Transverse colon (tissue), 4 donors: ENCODE data around the gene RGS6. TPM values are rescaled to one million over a fixed set of nuclear protein-coding genes. Genes with fewer than 3 reads are reported as not detected.

Experiments used
- DNase-seq: peaks from one replicate; pipeline ENCODE4 v3.0.0-alpha.2; 2019
- H3K27ac ChIP-seq, 4 donors: fragments of 200-600 bp; sonication (generic); 2 replicates each; pipeline ENCODE4 v1.5.1; 2016 to 2018; ENCODE audit warnings: inconsistent platforms in 4 of 4
- H3K27me3 ChIP-seq: fragments of 200-600 bp; sonication (generic); 2 replicates; pipeline ENCODE4 v1.5.1; 2017; ENCODE audit warnings: inconsistent platforms
- H3K36me3 ChIP-seq, 4 donors: fragments of 200-600 bp; sonication (generic); 2 replicates each; pipeline ENCODE4 v1.5.1; 2017 to 2019; ENCODE audit warnings: inconsistent platforms in 4 of 4
- H3K4me1 ChIP-seq, 4 donors: fragments of 200-600 bp; sonication (generic); 2 replicates each; pipeline ENCODE4 v1.5.1; 2017 to 2020; ENCODE audit warnings: inconsistent platforms in 4 of 4
- H3K4me3 ChIP-seq, 4 donors: fragments of 200-600 bp; sonication (generic); 1 replicate in 1 of 4; 2 replicates in 3 of 4; pipeline versions ENCODE4 v1.5.1 to v1.6.1; 2017 to 2019; ENCODE audit warnings: inconsistent platforms in 4 of 4
- H3K9me3 ChIP-seq, 2 donors: fragments of 200-600 bp; sonication (generic); 2 replicates each; pipeline ENCODE4 v1.5.1; 2017 to 2019; ENCODE audit warnings: inconsistent platforms in 2 of 2
- CTCF ChIP-seq, 5 experiments: fragments of 200-600 bp in 3 of 5; fragments of 450-650 bp in 2 of 5; sonication (generic) in 3 of 5; IDR thresholded peaks; 1 replicate in 2 of 5; 2 replicates in 3 of 5; pipeline ENCODE4 v1.5.1; 2016 to 2017; ENCODE audit warnings: antibody characterized with exemption in 5 of 5, inconsistent platforms in 3 of 5, mild to moderate bottlenecking in 2 of 5, moderate library complexity in 1 of 5
- EP300 ChIP-seq: sonication (generic); formaldehyde crosslinking; IDR thresholded peaks from one replicate; pipeline ENCODE4 v1.6.1; 2017; ENCODE audit warnings: antibody characterized with exemption, low read depth
- POLR2A ChIP-seq: fragments of 450-650 bp; IDR thresholded peaks from one replicate; pipeline ENCODE4 v1.6.1; 2016; ENCODE audit warnings: antibody characterized with exemption, mild to moderate bottlenecking, moderate library complexity
- POLR2AphosphoS5 ChIP-seq, 3 donors: sonication (generic); formaldehyde crosslinking; IDR thresholded peaks; one replicate each; pipeline ENCODE4 v1.6.1; 2016; ENCODE audit warnings: antibody characterized with exemption in 3 of 3
- WGBS, 2 donors: methylation state at CpG; one replicate each; pipeline ENCODE4 v1.1.5; 2018; ENCODE audit warnings: low coverage in 1 of 2; 5-methylcytosine and 5-hydroxymethylcytosine counted together
- in situ Hi-C, 4 donors: fragments of 200-750 bp; cut with MboI; loops; one replicate each; pipeline versions ENCODE4 v1.15.0 to v1.15.1; 2017; ENCODE audit warnings: low sequenced_read_pairs in 3 of 4, low pct_ligation_motif_present in 1 of 4, low pct_unique_long_range_greater_than_20kb in 1 of 4
- intact Hi-C: fragments of 100-400 bp; cut with DNase I; formaldehyde crosslinking; loops from one replicate; pipeline ENCODE4 v1.15.1; 2023; ENCODE audit warnings: low total_unique reads
- total RNA-seq, 4 donors: library from RNA; depleted of rRNA; stranded (reverse); fragments of >200 nt; gene quantifications; one replicate each; pipeline ENCODE4 v1.1.0, GENCODE V29; 2016

RGS6 gene
- total RNA-seq, 4 donors from 2014 or later: 0.41 to 0.48 TPM; not detected in 2

GRCh38 chr14:72401101-72401625 is 468.9 kb downstream of the RGS6 start:
- in situ Hi-C loops (loop anchor here in 1 of 4 donors (25.0 kb wide), 1 partner anchor 364 kb away; no protein-coding TSS in a partner anchor), intact Hi-C loops (no loop called here)
- WGBS, 2 donors: 69 to 77% methylated on average over 4 of the region's 4 CpGs
- Histone ChIP-seq H3K27ac (no peak overlapping the region), H3K27me3 (no peaks in the 10 kb centered on the region), H3K4me1 (no peaks in the 10 kb centered on the region), H3K4me3 (no peak overlapping the region), H3K9me3 (no peaks in the 10 kb centered on the region), H3K36me3 (no peaks in the 10 kb centered on the region)
- TF ChIP-seq EP300 (no peak), CTCF (IDR thresholded peaks at IDR 0.05) (no peak), POLR2A (no peak), POLR2AphosphoS5 (IDR thresholded peaks at IDR 0.05) (no peak)
- no peak for DNase-seq

- 59 to 63% methylated on average over 3 to 8 of the region's 8 CpGs for WGBS, 2 donors
- no peaks in the 10 kb centered on the region for H3K27me3 ChIP-seq
- no peak for TF ChIP-seq POLR2A
- TF ChIP-seq CTCF (IDR thresholded peaks at IDR 0.05): no peak
- TF ChIP-seq POLR2AphosphoS5 (IDR thresholded peaks at IDR 0.05): no peak
- no peak for TF ChIP-seq EP300
- no peaks in the 10 kb centered on the region for H3K4me1 ChIP-seq
- intact Hi-C loops (no loop called here), in situ Hi-C loops (loop anchor here in 1 of 4 donors (25.0 kb wide), 1 partner anchor 365 kb away; no protein-coding TSS in a partner anchor)
- H3K9me3 ChIP-seq: no peaks in the 10 kb centered on the region
- no peak overlapping the region for H3K27ac ChIP-seq
- H3K4me3 ChIP-seq: no peak overlapping the region
- DNase-seq: no peak
- no peaks in the 10 kb centered on the region for H3K36me3 ChIP-seq
Measured at GRCh38 chr14:72401632-72402376, 469.6 kb downstream of the RGS6 start.

- in situ Hi-C loops: loop anchor here in 1 of 4 donors (25.0 kb wide), 1 partner anchor 365 kb away; no protein-coding TSS in a partner anchor
- no peak for DNase-seq
- Histone ChIP-seq H3K4me1 (no peaks in the 10 kb centered on the region), H3K27ac (no peak overlapping the region), H3K4me3 (no peak overlapping the region), H3K9me3 (no peaks in the 10 kb centered on the region), H3K36me3 (no peaks in the 10 kb centered on the region), H3K27me3 (no peaks in the 10 kb centered on the region)
- WGBS, 2 donors: 74 to 75% methylated on average over 3 of the region's 3 CpGs
- no peak for TF ChIP-seq POLR2A
- TF ChIP-seq CTCF (IDR thresholded peaks at IDR 0.05): no peak
- no peak for TF ChIP-seq EP300
- no peak for TF ChIP-seq POLR2AphosphoS5 (IDR thresholded peaks at IDR 0.05)
- intact Hi-C loops: no loop called here
Measured at GRCh38 chr14:72402377-72402772, 470.1 kb downstream of the RGS6 start.

GRCh38 chr14:72404106-72404774 is 472.0 kb downstream of the RGS6 start:
- intact Hi-C loops (no loop called here), in situ Hi-C loops (loop anchor here in 1 of 4 donors (25.0 kb wide), 1 partner anchor 367 kb away; no protein-coding TSS in a partner anchor)
- no peak for DNase-seq
- H3K4me1 ChIP-seq: no peaks in the 10 kb centered on the region
- H3K36me3 ChIP-seq: no peaks in the 10 kb centered on the region
- TF ChIP-seq POLR2A (no peak), CTCF (IDR thresholded peaks at IDR 0.05) (no peak), POLR2AphosphoS5 (IDR thresholded peaks at IDR 0.05) (no peak), EP300 (no peak)
- no peak overlapping the region for H3K4me3 ChIP-seq
- no peaks in the 10 kb centered on the region for H3K9me3 ChIP-seq
- H3K27ac ChIP-seq: no peak overlapping the region
- no peaks in the 10 kb centered on the region for H3K27me3 ChIP-seq
- WGBS, 2 donors: 64 to 82% methylated on average over 1 to 4 of the region's 4 CpGs
